ENCODE measurements around the gene FAM43B. TPM values are rescaled to one million over a fixed set of nuclear protein-coding genes. Genes with fewer than 3 reads are reported as not detected.

Gene FAM43B
- polyA plus RNA-seq, 1 donor from 2014 or later, result not detected

GRCh38 chr1:20573987-20574386 is 21.6 kb downstream of the FAM43B start:
- Mint-ChIP-seq H3K4me1 (peaks cover 0 to under 1% (median 0%) of the 10 kb centered on the region in 3 donors), H3K36me3 (no peaks in the 10 kb centered on the region), H3K27me3 (peaks cover 31% of the 10 kb centered on the region), H3K27ac (no peak overlapping the region), H3K9me3 (peaks cover 3 to 6% (median 5%) of the 10 kb centered on the region in 3 donors), H3K4me3 (no peak overlapping the region)

GRCh38 chr1:20574686-20575540 is 22.5 kb downstream of the FAM43B start:
- H3K27me3 Mint-ChIP-seq, result peaks cover 24% of the 10 kb centered on the region
- no peak overlapping the region for H3K27ac Mint-ChIP-seq
- peaks cover 2 to 6% (median 5%) of the 10 kb centered on the region in 3 donors for H3K9me3 Mint-ChIP-seq
- H3K36me3 Mint-ChIP-seq, result no peaks in the 10 kb centered on the region
- no peak overlapping the region for H3K4me3 Mint-ChIP-seq
- no peaks in the 10 kb centered on the region for H3K4me1 Mint-ChIP-seq

GRCh38 chr1:20575541-20576336 is 23.4 kb downstream of the FAM43B start:
- H3K4me1 Mint-ChIP-seq, result no peaks in the 10 kb centered on the region
- peaks cover 2 to 6% (median 5%) of the 10 kb centered on the region in 3 donors for H3K9me3 Mint-ChIP-seq
- H3K27me3 Mint-ChIP-seq, result peaks cover 24% of the 10 kb centered on the region
- H3K36me3 Mint-ChIP-seq, result no peaks in the 10 kb centered on the region
- H3K4me3 Mint-ChIP-seq, result no peak overlapping the region
- H3K27ac Mint-ChIP-seq, result no peak overlapping the region

- no peak overlapping the region for H3K4me3 Mint-ChIP-seq
- H3K9me3 Mint-ChIP-seq, result peaks cover 0 to 3% (median 0%) of the 10 kb centered on the region in 3 donors
- H3K36me3 Mint-ChIP-seq, result no peaks in the 10 kb centered on the region
- peaks cover 17% of the 10 kb centered on the region for H3K27me3 Mint-ChIP-seq
- no peaks in the 10 kb centered on the region for H3K4me1 Mint-ChIP-seq
- H3K27ac Mint-ChIP-seq, result no peak overlapping the region
These were observed 25.7 kb downstream of the FAM43B start for GRCh38 chr1:20578062-20578461.

GRCh38 chr1:20578721-20579395 is 26.5 kb downstream of the FAM43B start:
- Mint-ChIP-seq H3K9me3 (no peaks in the 10 kb centered on the region), H3K4me1 (no peaks in the 10 kb centered on the region), H3K27ac (no peak overlapping the region), H3K36me3 (no peaks in the 10 kb centered on the region), H3K4me3 (no peak overlapping the region), H3K27me3 (peaks cover 15% of the 10 kb centered on the region)

GRCh38 chr1:20584890-20585289 is 32.5 kb downstream of the FAM43B start:
- H3K4me1 Mint-ChIP-seq, result peaks cover 0 to 5% (median 0%) of the 10 kb centered on the region in 3 donors
- no peaks in the 10 kb centered on the region for H3K9me3 Mint-ChIP-seq
- H3K27me3 Mint-ChIP-seq, result peaks cover 47% of the 10 kb centered on the region
- no peak overlapping the region for H3K27ac Mint-ChIP-seq
- H3K4me3 Mint-ChIP-seq, result no peak overlapping the region
- no peaks in the 10 kb centered on the region for H3K36me3 Mint-ChIP-seq

- Mint-ChIP-seq H3K9me3 (no peaks in the 10 kb centered on the region), H3K27me3 (peaks cover 62% of the 10 kb centered on the region), H3K36me3 (no peaks in the 10 kb centered on the region), H3K27ac (peak overlapping the region in 1 of 3 donors; percentile 5), H3K4me1 (peaks cover 0 to 5% (median 3%) of the 10 kb centered on the region in 3 donors), H3K4me3 (peak overlapping the region in 1 of 4 donors; percentile 50)
These were observed 34.7 kb downstream of the FAM43B start for GRCh38 chr1:20586953-20587660.

- peaks cover 0 to 5% (median 3%) of the 10 kb centered on the region in 3 donors for H3K4me1 Mint-ChIP-seq
- H3K27ac Mint-ChIP-seq, result no peak overlapping the region
- H3K36me3 Mint-ChIP-seq, result peaks cover 2% of the 10 kb centered on the region
- H3K27me3 Mint-ChIP-seq, result peaks cover 66% of the 10 kb centered on the region
- H3K4me3 Mint-ChIP-seq, result no peak overlapping the region
- H3K9me3 Mint-ChIP-seq, result no peaks in the 10 kb centered on the region
These were observed 35.3 kb downstream of the FAM43B start for GRCh38 chr1:20587661-20588053.

GRCh38 chr1:20588634-20589225 is 36.4 kb downstream of the FAM43B start, which contains the start of gene CDA:
Gene CDA (plus strand): TSS chr1:20589097. CDS start chr1:20589130, 33 bp downstream.
- Mint-ChIP-seq H3K4me1 (peaks cover 0 to 5% (median 3%) of the 10 kb centered on the region in 3 donors), H3K4me3 (peak within 1 kb of the TSS in 1 of 4 donors; percentile 41), H3K27ac (no peak within 1 kb of the TSS), H3K36me3 (peaks cover 2% of the 10 kb centered on the region), H3K27me3 (peaks cover 69% of the 10 kb centered on the region), H3K9me3 (no peaks in the 10 kb centered on the region)

GRCh38 chr1:20589331-20590278 is 37.2 kb downstream of the FAM43B start:
- Mint-ChIP-seq H3K27ac (no peak overlapping the region), H3K4me3 (peak overlapping the region in 1 of 4 donors; percentile 41), H3K9me3 (peaks cover 0 to 2% (median 0%) of the 10 kb centered on the region in 3 donors), H3K27me3 (peaks cover 66% of the 10 kb centered on the region), H3K36me3 (peaks cover 2% of the 10 kb centered on the region), H3K4me1 (peaks cover 0 to 5% (median 3%) of the 10 kb centered on the region in 3 donors)

- H3K4me3 Mint-ChIP-seq, result peak overlapping the region in 1 of 4 donors; percentile 15
- H3K27me3 Mint-ChIP-seq, result peaks cover 60% of the 10 kb centered on the region
- peaks cover 0 to 2% (median 0%) of the 10 kb centered on the region in 3 donors for H3K9me3 Mint-ChIP-seq
- H3K4me1 Mint-ChIP-seq, result peaks cover 0 to 5% (median 3%) of the 10 kb centered on the region in 3 donors
- H3K27ac Mint-ChIP-seq, result no peak overlapping the region
- H3K36me3 Mint-ChIP-seq, result peaks cover 2% of the 10 kb centered on the region
These were observed 38.0 kb downstream of the FAM43B start for GRCh38 chr1:20590306-20590777.

- peaks cover 0 to 3% (median 1%) of the 10 kb centered on the region in 3 donors for H3K4me1 Mint-ChIP-seq
- peaks cover 37% of the 10 kb centered on the region for H3K27me3 Mint-ChIP-seq
- no peak overlapping the region for H3K4me3 Mint-ChIP-seq
- no peak overlapping the region for H3K27ac Mint-ChIP-seq
- peaks cover 2% of the 10 kb centered on the region for H3K36me3 Mint-ChIP-seq
- H3K9me3 Mint-ChIP-seq, result peaks cover 0 to 2% (median 0%) of the 10 kb centered on the region in 3 donors
These were observed 41.4 kb downstream of the FAM43B start for GRCh38 chr1:20593756-20594155.

GRCh38 chr1:20594746-20595145 is 42.4 kb downstream of the FAM43B start:
- Mint-ChIP-seq H3K9me3 (peaks cover 0 to 2% (median 0%) of the 10 kb centered on the region in 3 donors), H3K27me3 (peaks cover 27% of the 10 kb centered on the region), H3K36me3 (peaks cover 2% of the 10 kb centered on the region), H3K4me3 (peak overlapping the region in 1 of 4 donors; percentile 28), H3K27ac (no peak overlapping the region), H3K4me1 (peaks cover 0 to 3% (median 0%) of the 10 kb centered on the region in 3 donors)

Measured in IgD-negative memory B cell (primary cell).